ENCODE results near the gene CLRN1. TPM values are rescaled to one million over a fixed set of nuclear protein-coding genes. Genes with fewer than 3 reads are reported as not detected.

The CLRN1 gene
- total and polyA plus RNA-seq, 9 of the 15 experiments (the other 6 are each of a cell fraction or from before 2014, with no cell fraction given): not detected

DNA sequence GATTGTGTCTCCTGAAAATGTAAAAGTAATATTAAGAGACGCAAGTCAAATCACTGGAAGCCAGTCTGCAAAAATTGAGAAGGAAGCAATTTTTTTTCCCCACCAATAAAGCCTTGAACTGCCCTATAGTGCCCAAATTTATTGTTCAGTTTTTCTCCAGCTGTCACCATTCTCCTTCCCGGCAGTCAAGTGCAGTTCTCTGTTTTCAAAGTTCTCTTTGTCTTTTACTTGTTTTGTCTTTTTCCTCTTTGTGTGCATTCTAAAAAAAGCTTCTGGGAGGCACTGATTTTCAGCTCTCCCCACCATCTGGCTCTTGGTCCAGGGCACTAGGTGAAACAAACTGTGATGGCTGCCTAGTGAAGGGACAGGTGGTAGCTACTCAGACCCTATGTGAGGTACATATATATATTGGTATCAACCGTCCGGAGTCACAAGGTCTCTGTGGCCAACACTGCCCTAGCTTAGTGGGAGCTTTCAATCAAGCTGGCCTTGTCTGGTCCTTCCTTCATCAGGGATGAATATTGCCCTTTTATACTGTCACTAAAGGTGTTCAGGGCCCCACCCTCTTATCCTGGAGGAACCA is 6.1 kb upstream of the CLRN1 start:
- no peaks in the 10 kb centered on the region for H4K20me1 ChIP-seq (replicated peaks; ENCODE audit: control insufficient read depth, insufficient read depth, low read length)
- H3K4me2 ChIP-seq (ENCODE audit: insufficient read depth, low read length): no peak overlapping the region
- no peak for TF ChIP-seq TAF9B (IDR thresholded peaks at IDR 0.05; ENCODE audit: partially characterized antibody)
- no peak for TF ChIP-seq RBM25 (IDR thresholded peaks at IDR 0.05; ENCODE audit: low read depth, low read length, severe bottlenecking)
- TF ChIP-seq, protein P1, sequence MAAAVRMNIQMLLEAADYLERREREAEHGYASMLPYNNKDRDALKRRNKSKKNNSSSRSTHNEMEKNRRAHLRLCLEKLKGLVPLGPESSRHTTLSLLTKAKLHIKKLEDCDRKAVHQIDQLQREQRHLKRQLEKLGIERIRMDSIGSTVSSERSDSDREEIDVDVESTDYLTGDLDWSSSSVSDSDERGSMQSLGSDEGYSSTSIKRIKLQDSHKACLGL (CRISPR knock-in tag; IDR thresholded peaks at IDR 0.05; ENCODE audit: borderline replicate concordance, poor library complexity, severe bottlenecking): no peak
- TF ChIP-seq KDM5B (IDR thresholded peaks at IDR 0.05; ENCODE audit: insufficient replicate concordance, low read depth, low read length): no peak
- no peak for TF ChIP-seq PHF21A (IDR thresholded peaks at IDR 0.05; ENCODE audit: borderline replicate concordance, low read depth)
- TF ChIP-seq ZNF408 (CRISPR knock-in tag; IDR thresholded peaks at IDR 0.05; ENCODE audit: low read depth): no peak
- no peak for TF ChIP-seq NFATC3 (IDR thresholded peaks at IDR 0.05)
- no peak for TF ChIP-seq NR2C2 (CRISPR knock-in tag; IDR thresholded peaks at IDR 0.05)
- TF ChIP-seq NR2C2 (tag; IDR thresholded peaks at IDR 0.05): no peak
- no peak for TF ChIP-seq HOXB6 (CRISPR knock-in tag; IDR thresholded peaks at IDR 0.05; ENCODE audit: borderline replicate concordance)
- TF ChIP-seq, protein P2, sequence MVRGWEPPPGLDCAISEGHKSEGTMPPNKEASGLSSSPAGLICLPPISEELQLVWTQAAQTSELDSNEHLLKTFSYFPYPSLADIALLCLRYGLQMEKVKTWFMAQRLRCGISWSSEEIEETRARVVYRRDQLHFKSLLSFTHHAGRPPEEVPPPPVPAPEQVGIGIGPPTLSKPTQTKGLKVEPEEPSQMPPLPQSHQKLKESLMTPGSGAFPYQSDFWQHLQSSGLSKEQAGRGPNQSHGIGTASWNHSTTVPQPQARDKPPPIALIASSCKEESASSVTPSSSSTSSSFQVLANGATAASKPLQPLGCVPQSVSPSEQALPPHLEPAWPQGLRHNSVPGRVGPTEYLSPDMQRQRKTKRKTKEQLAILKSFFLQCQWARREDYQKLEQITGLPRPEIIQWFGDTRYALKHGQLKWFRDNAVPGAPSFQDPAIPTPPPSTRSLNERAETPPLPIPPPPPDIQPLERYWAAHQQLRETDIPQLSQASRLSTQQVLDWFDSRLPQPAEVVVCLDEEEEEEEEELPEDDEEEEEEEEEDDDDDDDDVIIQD (CRISPR knock-in tag; IDR thresholded peaks at IDR 0.05): no peak
- TF ChIP-seq KAT8 (IDR thresholded peaks at IDR 0.05; ENCODE audit: low read depth): no peak
- no peak for TF ChIP-seq PPARD (CRISPR knock-in tag; IDR thresholded peaks at IDR 0.05)
- FAIRE-seq (no peak), DNase-seq (ENCODE audit: extremely low read depth in 1 of 4, low spot score in 3 of 4) (no peak), ATAC-seq (no peak)
- intact Hi-C loops (cut with micrococcal nuclease): no loop called here
- no peaks in the 10 kb centered on the region for H3K36me3 ChIP-seq (ENCODE audit: control insufficient read depth, insufficient read depth, low read length)
- H2AFZ ChIP-seq (ENCODE audit: low read depth, low read length): no peak overlapping the region
- BruUV-seq (replicated peaks): no TSS peak
- no peak overlapping the region for H3K4me3 ChIP-seq
- no peaks in the 10 kb centered on the region for H3K4me1 ChIP-seq (replicated peaks in 1 of 2; ENCODE audit: control insufficient read depth in 2 of 2, insufficient read depth in 2 of 2, low read length in 2 of 2)
- CTCF ChIA-PET (ENCODE audit: low intra/inter-chr PET ratio): interaction anchor here (0.7 kb wide), 1 partner anchor 930 kb away, joined by 3 read pairs; no protein-coding TSS in a partner anchor
- H3K9me1 ChIP-seq (ENCODE audit: control insufficient read depth, insufficient read depth, low read length): no peaks in the 10 kb centered on the region
- H3K9me3 ChIP-seq (replicated peaks; ENCODE audit: control insufficient read depth, insufficient read depth, low read depth, low read length): no peaks in the 10 kb centered on the region
- WGBS (ENCODE audit: insufficient coverage, low coverage, missing lambda C conversion rate): 2% methylated on average over 4 of the region's 4 CpGs
- POLR2A ChIA-PET: interaction anchor here (0.6 to 0.8 kb wide), 2 partner anchors 11 to 114 kb away, joined by 3 read pairs; no protein-coding TSS in a partner anchor
- H3K9ac ChIP-seq (ENCODE audit: insufficient read depth in 1 of 2, low read depth in 2 of 2, low read length in 2 of 2): no peak overlapping the region
- no peaks in the 10 kb centered on the region for H3K79me2 ChIP-seq (ENCODE audit: control insufficient read depth, insufficient read depth, low read length)
- no peak overlapping the region for H3K27ac ChIP-seq (ENCODE audit: extremely low read depth, low read depth, low read length)
- H3K27me3 ChIP-seq (ENCODE audit: control insufficient read depth in 2 of 2, insufficient read depth in 2 of 2, low read length in 2 of 2): peaks cover 2 to 17% of the 10 kb centered on the region in 2 experiments; a peak in 3 of 5 replicates
- in situ Hi-C loops (cut with MboI): no loop called here

Measured in K562 (cell line).